Activated CD4-positive, alpha-beta memory T cell treated with anti-CD3 and anti-CD28 coated beads for 36 hours (primary cell): ENCODE data around the gene GPR78. TPM values are rescaled to one million over a fixed set of nuclear protein-coding genes. Genes with fewer than 3 reads are reported as not detected.

Source experiments
- CTCF ChIA-PET: fragments of 350-600 bp; sonication (Branson Sonifier 250); formaldehyde crosslinking; loops from one replicate; lab custom pipeline; 2021; ENCODE audit warnings: antibody characterized with exemption, inconsistent platforms; lab: Charles Lee
- POLR2A ChIA-PET: fragments of 350-600 bp; sonication (Branson Sonifier 250); formaldehyde crosslinking; loops from one replicate; lab custom pipeline; 2021; ENCODE audit warnings: antibody characterized with exemption; lab: Charles Lee
- DNase-seq: peaks from one replicate; pipeline ENCODE4 v3.0.0-alpha.2; 2020
- H3K27ac Mint-ChIP-seq: one replicate; pipeline ENCODE4 v1.8.0; 2021; ENCODE audit warnings: mixed read lengths
- H3K27me3 Mint-ChIP-seq: one replicate; pipeline ENCODE4 v1.8.0; 2021; ENCODE audit warnings: mixed read lengths
- H3K36me3 Mint-ChIP-seq: one replicate; pipeline ENCODE4 v1.8.0; 2021; ENCODE audit warnings: mixed read lengths
- H3K4me1 Mint-ChIP-seq: one replicate; pipeline ENCODE4 v1.8.0; 2021; ENCODE audit warnings: low read depth, mixed read lengths
- H3K4me3 Mint-ChIP-seq: one replicate; pipeline ENCODE4 v1.8.0; 2021; ENCODE audit warnings: mild to moderate bottlenecking, mixed read lengths
- H3K9me3 Mint-ChIP-seq: one replicate; pipeline ENCODE4 v1.8.0; 2021; ENCODE audit warnings: mixed read lengths
- intact Hi-C: fragments of 100-400 bp; cut with micrococcal nuclease; formaldehyde crosslinking; loops from one replicate; pipeline ENCODE4 v1.15.1; 2023
- total RNA-seq, 2 experiments: library from RNA; stranded (reverse); gene quantifications; one replicate each; pipeline ENCODE4 v1.2.3, GENCODE V29; 2021

The GPR78 gene
- total RNA-seq, 2 experiments from 2014 or later: not detected

- no peak for DNase-seq
- H3K36me3 Mint-ChIP-seq: no peaks in the 10 kb centered on the region
- intact Hi-C loops: no loop called here
- no peaks in the 10 kb centered on the region for H3K4me1 Mint-ChIP-seq
- ChIA-PET POLR2A (no interaction called here), CTCF (no interaction called here)
- peaks cover 25% of the 10 kb centered on the region for H3K27me3 Mint-ChIP-seq
- H3K27ac Mint-ChIP-seq: no peak overlapping the region
- H3K9me3 Mint-ChIP-seq: no peaks in the 10 kb centered on the region
- H3K4me3 Mint-ChIP-seq: no peak overlapping the region
Measured at GRCh38 chr4:8586671-8587468, 6.7 kb downstream of the GPR78 start.

GRCh38 chr4:8587469-8588195 lies 7.4 kb downstream of the GPR78 start:
- no peak overlapping the region for H3K4me3 Mint-ChIP-seq
- intact Hi-C loops: no loop called here
- POLR2A ChIA-PET: no interaction called here

GRCh38 chr4:8588196-8588470 lies 7.9 kb downstream of the GPR78 start:
- no peaks in the 10 kb centered on the region for H3K9me3 Mint-ChIP-seq
- CTCF ChIA-PET: no interaction called here
- POLR2A ChIA-PET: no interaction called here
- intact Hi-C loops: no loop called here
- H3K4me1 Mint-ChIP-seq: no peaks in the 10 kb centered on the region
- no peak overlapping the region for H3K27ac Mint-ChIP-seq
- no peak overlapping the region for H3K4me3 Mint-ChIP-seq
- DNase-seq: no peak
- H3K36me3 Mint-ChIP-seq: no peaks in the 10 kb centered on the region
- H3K27me3 Mint-ChIP-seq: peaks cover 20% of the 10 kb centered on the region

More at GRCh38 chr4:8587469-8588195, 7.4 kb downstream of the GPR78 start:
- Mint-ChIP-seq H3K27ac (no peak overlapping the region), H3K9me3 (no peaks in the 10 kb centered on the region), H3K4me1 (no peaks in the 10 kb centered on the region), H3K36me3 (no peaks in the 10 kb centered on the region), H3K27me3 (peaks cover 18% of the 10 kb centered on the region)
- no peak for DNase-seq
- CTCF ChIA-PET: no interaction called here

GRCh38 chr4:8589336-8589735 lies 9.1 kb downstream of the GPR78 start:
- no peak for DNase-seq
- no peaks in the 10 kb centered on the region for H3K4me1 Mint-ChIP-seq
- intact Hi-C loops: no loop called here
- no peak overlapping the region for H3K27ac Mint-ChIP-seq
- H3K36me3 Mint-ChIP-seq: no peaks in the 10 kb centered on the region
- CTCF ChIA-PET: no interaction called here
- POLR2A ChIA-PET: no interaction called here
- peaks cover 27% of the 10 kb centered on the region for H3K27me3 Mint-ChIP-seq
- H3K9me3 Mint-ChIP-seq: no peaks in the 10 kb centered on the region
- H3K4me3 Mint-ChIP-seq: no peak overlapping the region

- POLR2A ChIA-PET: no interaction called here
- Mint-ChIP-seq H3K9me3 (no peaks in the 10 kb centered on the region), H3K36me3 (no peaks in the 10 kb centered on the region), H3K4me3 (no peak overlapping the region), H3K4me1 (no peaks in the 10 kb centered on the region), H3K27ac (no peak overlapping the region), H3K27me3 (peaks cover 30% of the 10 kb centered on the region)
- CTCF ChIA-PET: no interaction called here
- intact Hi-C loops: loop anchor here (5.0 kb wide), 1 partner anchor 348 kb away; no protein-coding TSS in a partner anchor
- DNase-seq: no peak
Measured at GRCh38 chr4:8589823-8590545, 9.8 kb downstream of the GPR78 start.

GRCh38 chr4:8590546-8590880 lies 10.3 kb downstream of the GPR78 start:
- Mint-ChIP-seq H3K27me3 (peaks cover 30% of the 10 kb centered on the region), H3K27ac (no peak overlapping the region), H3K9me3 (no peaks in the 10 kb centered on the region), H3K4me1 (no peaks in the 10 kb centered on the region), H3K36me3 (no peaks in the 10 kb centered on the region), H3K4me3 (no peak overlapping the region)
- ChIA-PET CTCF (no interaction called here), POLR2A (no interaction called here)
- intact Hi-C loops: loop anchor here (5.0 kb wide), 1 partner anchor 348 kb away; no protein-coding TSS in a partner anchor
- no peak for DNase-seq

GRCh38 chr4:8591114-8591513 lies 10.9 kb downstream of the GPR78 start:
- H3K9me3 Mint-ChIP-seq: no peaks in the 10 kb centered on the region
- CTCF ChIA-PET: no interaction called here
- POLR2A ChIA-PET: no interaction called here
- H3K27ac Mint-ChIP-seq: no peak overlapping the region
- peaks cover 30% of the 10 kb centered on the region for H3K27me3 Mint-ChIP-seq
- no peak overlapping the region for H3K4me3 Mint-ChIP-seq
- H3K4me1 Mint-ChIP-seq: no peaks in the 10 kb centered on the region
- no peaks in the 10 kb centered on the region for H3K36me3 Mint-ChIP-seq
- intact Hi-C loops: loop anchor here (5.0 kb wide), 1 partner anchor 349 kb away; no protein-coding TSS in a partner anchor
- DNase-seq: no peak

- Mint-ChIP-seq H3K27ac (no peak overlapping the region), H3K4me1 (no peaks in the 10 kb centered on the region), H3K27me3 (peaks cover 25% of the 10 kb centered on the region), H3K4me3 (no peak overlapping the region), H3K9me3 (no peaks in the 10 kb centered on the region), H3K36me3 (no peaks in the 10 kb centered on the region)
- CTCF ChIA-PET: no interaction called here
- no peak for DNase-seq
- intact Hi-C loops: loop anchor here (5.0 kb wide), 1 partner anchor 349 kb away; no protein-coding TSS in a partner anchor
- POLR2A ChIA-PET: no interaction called here
Measured at GRCh38 chr4:8591626-8592365, 11.6 kb downstream of the GPR78 start.

- DNase-seq: no peak
- CTCF ChIA-PET: no interaction called here
- POLR2A ChIA-PET: no interaction called here
- H3K4me1 Mint-ChIP-seq: no peaks in the 10 kb centered on the region
- H3K27me3 Mint-ChIP-seq: peaks cover 25% of the 10 kb centered on the region
- intact Hi-C loops: loop anchor here (5.0 kb wide), 1 partner anchor 350 kb away; no protein-coding TSS in a partner anchor
- no peaks in the 10 kb centered on the region for H3K36me3 Mint-ChIP-seq
- no peak within 1 kb of the TSS for H3K27ac Mint-ChIP-seq
- no peak within 1 kb of the TSS for H3K4me3 Mint-ChIP-seq
- H3K9me3 Mint-ChIP-seq: no peaks in the 10 kb centered on the region
Measured at GRCh38 chr4:8592366-8593263, 12.4 kb downstream of the GPR78 start, which contains the start of gene CPZ. CPZ (plus strand) TSS chr4:8592765; CDS start chr4:8592834, 69 bp downstream.

- CTCF ChIA-PET: interaction anchor here (0.7 kb wide), 1 partner anchor 351 kb away, joined by 5 read pairs; no protein-coding TSS in a partner anchor
- no peaks in the 10 kb centered on the region for H3K4me1 Mint-ChIP-seq
- no peaks in the 10 kb centered on the region for H3K9me3 Mint-ChIP-seq
- H3K4me3 Mint-ChIP-seq: no peak overlapping the region
- H3K27ac Mint-ChIP-seq: no peak overlapping the region
- POLR2A ChIA-PET: no interaction called here
- intact Hi-C loops: loop anchor here (1.0 to 5.0 kb wide), 2 partner anchors 125 to 351 kb away; no protein-coding TSS in a partner anchor
- no peak for DNase-seq
- peaks cover 24% of the 10 kb centered on the region for H3K27me3 Mint-ChIP-seq
- no peaks in the 10 kb centered on the region for H3K36me3 Mint-ChIP-seq
Measured at GRCh38 chr4:8593264-8594096, 13.3 kb downstream of the GPR78 start.
